T-helper 17 cell (primary cell): ENCODE data around the gene TEX29. TPM values are rescaled to one million over a fixed set of nuclear protein-coding genes. Genes with fewer than 3 reads are reported as not detected.

Source experiments
- ATAC-seq: fragments of 150-1000 bp; cut with Tn5 transposase; 2 replicates; pipeline ENCODE4 v1.10.0; 2021; ENCODE audit warnings: mild to moderate bottlenecking, moderate library complexity
- DNase-seq, 3 donors: peaks; one replicate each; pipeline versions ENCODE4 v3.0.0 to v3.0.0-alpha.2; 2020 to 2021
- H3K9me3 ChIP-seq: one replicate; pipeline ENCODE4 v1.7.0; 2013; ENCODE audit warnings: low read length, mild to moderate bottlenecking; ENCODE audit not compliant: control insufficient read depth, poor library complexity, severe bottlenecking
- H3K27ac Mint-ChIP-seq: one replicate; pipeline ENCODE4 v1.8.0; 2022; ENCODE audit warnings: mild to moderate bottlenecking, moderate library complexity, mixed read lengths
- H3K27me3 Mint-ChIP-seq: one replicate; pipeline ENCODE4 v1.8.0; 2022; ENCODE audit warnings: mixed read lengths
- H3K36me3 Mint-ChIP-seq: one replicate; pipeline ENCODE4 v1.8.0; 2022; ENCODE audit warnings: low read depth, mixed read lengths
- H3K4me1 Mint-ChIP-seq: one replicate; pipeline ENCODE4 v1.8.0; 2022; ENCODE audit warnings: mild to moderate bottlenecking, mixed read lengths
- H3K4me3 Mint-ChIP-seq: one replicate; pipeline ENCODE4 v1.8.0; 2022; ENCODE audit warnings: mild to moderate bottlenecking, moderate library complexity, mixed read lengths
- total RNA-seq, 4 donors: library from RNA in 2 of 4; stranded (reverse) in 2 of 4; gene quantifications; one replicate each; pipeline ENCODE4 v1.2.3 and lab custom pipeline; 2022 to 2026

Gene TEX29
- total RNA-seq, 2 donors from 2014 or later: not detected

DNA sequence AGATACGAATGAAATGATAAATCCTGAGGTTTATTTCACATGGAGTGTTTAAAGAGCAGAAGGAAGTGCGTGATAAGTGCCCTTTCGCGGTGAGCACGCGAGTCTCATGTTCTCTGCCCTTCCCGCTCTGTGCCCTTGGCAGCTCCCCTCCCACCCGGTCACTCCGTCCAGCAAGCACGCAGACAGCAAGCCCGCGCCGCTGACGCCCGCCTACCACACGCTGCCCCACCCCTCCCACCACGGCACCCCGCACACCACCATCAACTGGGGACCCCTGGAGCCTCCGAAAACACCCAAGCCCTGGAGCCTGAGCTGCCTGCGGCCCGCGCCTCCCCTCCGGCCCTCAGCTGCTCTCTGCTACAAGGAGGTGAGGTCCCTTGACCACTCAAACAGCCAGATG lies 37.4 kb upstream of the TEX29 start:
- peaks cover 14% of the 10 kb centered on the region for H3K36me3 Mint-ChIP-seq
- ATAC-seq (no peak), DNase-seq (no peak)
- no peak overlapping the region for H3K27ac Mint-ChIP-seq
- H3K4me1 Mint-ChIP-seq: peaks cover 6% of the 10 kb centered on the region
- H3K4me3 Mint-ChIP-seq: no peak overlapping the region
- no peaks in the 10 kb centered on the region for H3K9me3 ChIP-seq
- no peaks in the 10 kb centered on the region for H3K27me3 Mint-ChIP-seq

DNA sequence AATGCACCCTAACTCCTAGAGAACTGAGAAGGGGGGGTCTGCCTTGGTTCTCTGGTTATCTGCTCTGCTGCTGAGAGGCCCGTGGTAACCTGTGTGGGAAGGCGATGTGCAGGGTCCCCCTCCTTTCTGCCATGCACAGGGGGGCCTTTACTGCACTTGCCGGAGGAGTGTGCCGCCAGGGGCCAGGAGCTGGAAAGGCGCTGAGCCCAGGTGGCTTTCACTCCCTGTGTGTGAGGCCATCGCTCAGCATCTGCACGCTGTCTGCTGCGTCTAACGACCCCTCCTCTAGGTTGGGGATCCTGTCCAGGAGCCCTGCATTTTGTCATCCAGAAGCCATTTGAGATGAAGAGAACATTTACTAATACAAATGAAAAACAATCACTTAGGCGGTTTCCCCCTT lies 37.0 kb upstream of the TEX29 start:
- peaks cover 5% of the 10 kb centered on the region for H3K4me1 Mint-ChIP-seq
- H3K27ac Mint-ChIP-seq: no peak overlapping the region
- ATAC-seq (no peak), DNase-seq (no peak)
- no peaks in the 10 kb centered on the region for H3K9me3 ChIP-seq
- no peaks in the 10 kb centered on the region for H3K27me3 Mint-ChIP-seq
- H3K36me3 Mint-ChIP-seq: peaks cover 14% of the 10 kb centered on the region
- H3K4me3 Mint-ChIP-seq: no peak overlapping the region

DNA sequence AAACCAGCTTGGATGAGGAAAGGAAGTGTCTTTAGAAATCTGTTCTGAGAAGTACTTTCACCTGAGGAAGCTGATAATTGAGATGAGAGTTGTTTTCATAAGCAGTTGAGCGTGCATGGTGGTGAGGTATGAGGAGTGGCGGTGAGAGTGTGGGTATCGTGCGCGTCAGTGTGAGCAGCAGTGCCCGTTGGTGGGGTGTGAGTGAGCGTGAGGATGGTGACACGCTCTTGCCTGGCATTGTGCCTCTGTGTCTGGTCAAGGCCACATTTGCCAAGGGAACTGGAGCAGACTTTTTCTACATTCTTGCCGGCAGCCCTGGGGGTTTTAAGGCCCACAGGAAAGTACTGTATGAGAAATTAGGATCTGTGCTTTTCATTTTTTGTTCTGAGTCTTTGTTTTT lies 36.5 kb upstream of the TEX29 start:
- DNase-seq (no peak), ATAC-seq (no peak)
- Mint-ChIP-seq H3K27me3 (no peaks in the 10 kb centered on the region), H3K4me3 (no peak overlapping the region), H3K27ac (no peak overlapping the region), H3K4me1 (peaks cover 5% of the 10 kb centered on the region), H3K36me3 (peaks cover 14% of the 10 kb centered on the region)
- H3K9me3 ChIP-seq: no peaks in the 10 kb centered on the region

DNA sequence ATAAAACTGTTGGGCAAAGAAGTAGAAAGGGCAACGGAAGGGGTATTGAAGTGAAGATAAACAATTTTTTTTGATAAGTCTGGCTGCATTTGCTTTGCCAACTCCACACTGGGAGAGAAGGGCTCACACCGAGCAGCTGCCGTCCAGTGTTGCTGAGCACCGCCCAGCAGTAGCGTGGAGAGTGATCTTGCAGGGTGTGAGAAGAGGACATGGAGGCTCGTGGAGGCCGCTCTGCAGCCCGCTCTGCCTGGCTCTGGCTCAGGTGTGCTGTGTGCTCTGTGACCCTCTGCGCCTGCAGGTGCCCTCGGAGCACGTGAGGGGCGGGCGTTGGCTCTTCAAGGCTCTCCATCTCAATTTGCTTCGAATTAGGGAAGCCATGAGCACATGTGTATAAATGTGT lies 35.9 kb upstream of the TEX29 start:
- H3K27ac Mint-ChIP-seq: no peak overlapping the region
- DNase-seq (no peak), ATAC-seq (no peak)
- peaks cover 14% of the 10 kb centered on the region for H3K36me3 Mint-ChIP-seq
- H3K9me3 ChIP-seq: no peaks in the 10 kb centered on the region
- no peaks in the 10 kb centered on the region for H3K27me3 Mint-ChIP-seq
- H3K4me1 Mint-ChIP-seq: peaks cover 5% of the 10 kb centered on the region
- H3K4me3 Mint-ChIP-seq: no peak overlapping the region

DNA sequence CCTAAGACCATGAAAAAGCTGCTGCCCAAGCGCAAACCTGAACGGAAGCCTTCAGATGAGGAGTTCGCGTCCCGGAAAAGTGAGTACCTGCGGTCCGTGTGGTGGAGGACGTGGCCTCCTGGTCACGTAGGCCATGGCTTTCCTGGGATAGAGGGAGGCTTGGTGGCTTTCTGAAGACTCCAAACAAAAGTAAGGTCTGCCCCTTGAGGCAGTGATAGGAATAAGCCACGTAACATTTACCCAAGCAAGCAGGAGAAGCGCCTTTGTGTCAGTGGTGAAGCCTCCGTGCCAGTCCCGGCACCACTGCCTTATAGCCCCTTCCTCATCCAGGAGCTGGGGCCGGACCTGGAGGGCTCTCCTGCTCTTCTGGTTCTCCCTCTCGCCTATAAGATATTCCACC lies 34.3 kb upstream of the TEX29 start:
- no peaks in the 10 kb centered on the region for H3K27me3 Mint-ChIP-seq
- peaks cover 5% of the 10 kb centered on the region for H3K4me1 Mint-ChIP-seq
- H3K27ac Mint-ChIP-seq: no peak overlapping the region
- H3K36me3 Mint-ChIP-seq: peaks cover 15% of the 10 kb centered on the region
- DNase-seq (no peak), ATAC-seq (no peak)
- no peak overlapping the region for H3K4me3 Mint-ChIP-seq
- no peaks in the 10 kb centered on the region for H3K9me3 ChIP-seq

DNA sequence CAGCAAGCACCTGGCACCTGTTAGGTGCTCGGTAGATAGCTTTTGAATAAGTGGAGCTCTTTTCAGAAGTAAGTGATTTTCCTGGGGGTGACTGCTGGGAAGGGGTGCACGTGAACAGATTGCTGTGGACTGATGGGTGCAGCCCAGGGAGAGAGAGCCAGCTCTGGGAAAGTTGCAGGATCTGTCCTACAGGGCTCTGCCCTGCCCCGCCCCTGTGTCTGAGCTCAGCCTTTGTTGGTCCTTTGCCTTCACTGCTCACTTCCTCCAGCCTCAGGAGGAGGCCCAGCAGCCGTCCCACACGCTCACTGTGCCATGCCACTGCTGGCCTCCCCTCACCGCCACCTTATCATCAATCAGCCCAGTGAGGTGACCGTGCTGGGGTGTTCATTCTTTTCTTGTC lies 33.7 kb upstream of the TEX29 start:
- ATAC-seq: no peak
- DNase-seq: no peak
- Mint-ChIP-seq H3K4me1 (peaks cover 5% of the 10 kb centered on the region), H3K27me3 (no peaks in the 10 kb centered on the region), H3K27ac (no peak overlapping the region), H3K36me3 (peaks cover 15% of the 10 kb centered on the region), H3K4me3 (no peak overlapping the region)
- no peaks in the 10 kb centered on the region for H3K9me3 ChIP-seq

DNA sequence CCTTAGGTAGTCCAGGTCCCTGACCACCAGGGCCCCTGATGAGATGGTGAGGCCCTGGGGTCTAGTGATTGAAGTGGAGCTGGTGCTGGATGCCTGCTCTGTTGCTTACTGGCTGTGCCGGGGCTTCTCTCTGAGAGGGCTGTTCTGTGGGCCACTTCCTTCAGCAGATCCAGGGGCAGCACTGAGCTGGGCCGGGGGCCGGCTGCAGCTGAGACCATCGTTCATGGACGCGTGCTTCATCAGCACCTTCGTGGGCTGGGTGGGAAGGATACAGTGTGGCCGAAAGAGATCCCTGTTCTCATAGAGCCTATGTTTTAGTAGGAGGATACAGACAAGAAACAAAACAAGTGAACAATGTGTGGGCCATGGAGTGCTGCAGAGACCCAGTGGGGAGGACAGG lies 33.2 kb upstream of the TEX29 start:
- ATAC-seq (no peak), DNase-seq (no peak)
- Mint-ChIP-seq H3K27ac (no peak overlapping the region), H3K4me3 (no peak overlapping the region), H3K4me1 (peaks cover 9% of the 10 kb centered on the region), H3K27me3 (no peaks in the 10 kb centered on the region), H3K36me3 (peaks cover 19% of the 10 kb centered on the region)
- H3K9me3 ChIP-seq: no peaks in the 10 kb centered on the region

DNA sequence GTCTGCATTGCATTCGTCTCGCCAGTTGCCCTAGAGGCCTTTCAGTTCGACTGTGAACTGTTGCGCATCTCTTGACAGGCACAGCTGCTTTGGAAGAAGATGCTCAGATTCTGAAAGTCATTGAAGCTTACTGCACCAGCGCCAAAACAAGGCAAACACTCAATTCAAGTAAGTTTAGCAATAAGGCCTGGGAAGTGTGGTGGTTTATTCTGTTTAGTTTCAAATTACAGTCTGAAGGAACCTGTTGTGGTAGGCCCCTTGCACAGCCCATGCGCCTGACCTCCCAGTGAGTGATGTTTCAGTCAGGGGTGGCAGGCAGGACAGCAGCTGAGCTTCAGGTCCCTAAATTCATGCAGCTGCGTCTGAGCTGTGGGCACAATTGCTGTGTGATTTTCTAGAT lies 32.2 kb upstream of the TEX29 start:
- peaks cover 13% of the 10 kb centered on the region for H3K4me1 Mint-ChIP-seq
- no peak overlapping the region for H3K27ac Mint-ChIP-seq
- ATAC-seq (no peak), DNase-seq (no peak)
- H3K9me3 ChIP-seq: no peaks in the 10 kb centered on the region
- no peaks in the 10 kb centered on the region for H3K27me3 Mint-ChIP-seq
- H3K4me3 Mint-ChIP-seq: no peak overlapping the region
- peaks cover 20% of the 10 kb centered on the region for H3K36me3 Mint-ChIP-seq

DNA sequence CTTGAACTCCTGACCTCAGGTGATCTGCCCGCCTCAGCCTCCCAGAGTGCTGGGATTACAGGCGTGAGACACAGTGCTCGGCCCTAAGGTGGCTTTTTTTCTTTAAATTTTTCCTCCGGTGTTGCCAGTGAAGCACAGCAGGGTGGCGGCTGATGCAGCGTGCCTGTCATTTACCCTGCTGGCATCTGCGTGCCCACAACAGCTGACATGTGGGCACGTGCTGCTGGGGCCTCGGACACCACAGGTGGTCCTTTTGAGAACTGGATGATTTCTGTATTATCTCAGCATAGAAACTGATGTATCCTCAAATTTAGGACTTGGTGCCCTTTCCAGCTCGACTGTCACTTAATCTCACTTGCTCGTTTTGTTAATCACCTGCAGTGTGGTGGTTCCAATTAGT lies 31.2 kb upstream of the TEX29 start:
- Mint-ChIP-seq H3K4me3 (no peak overlapping the region), H3K27me3 (no peaks in the 10 kb centered on the region)

DNA sequence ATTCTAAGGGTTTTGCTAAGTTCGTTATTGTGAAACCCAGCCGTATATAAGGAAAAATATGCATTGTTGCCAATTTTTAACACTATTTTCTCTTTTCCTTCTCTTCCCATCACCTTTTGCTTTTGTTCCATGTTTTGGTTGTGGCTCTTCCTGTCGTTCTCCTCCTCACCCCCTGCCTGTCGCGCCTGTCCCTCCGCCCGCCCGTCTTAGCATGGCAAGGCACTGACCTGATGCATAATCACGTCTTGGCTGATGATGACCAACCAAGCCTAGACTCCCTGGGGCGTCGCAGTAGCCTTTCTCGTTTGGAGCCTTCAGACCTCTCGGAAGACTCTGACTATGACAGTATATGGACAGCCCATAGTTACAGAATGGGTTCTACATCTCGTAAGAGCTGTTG lies 28.5 kb upstream of the TEX29 start:
- no peaks in the 10 kb centered on the region for H3K9me3 ChIP-seq
- H3K27ac Mint-ChIP-seq: peak overlapping the region; percentile 8
- peaks cover 7% of the 10 kb centered on the region for H3K36me3 Mint-ChIP-seq
- H3K4me1 Mint-ChIP-seq: peaks cover 33% of the 10 kb centered on the region
- ATAC-seq (no peak), DNase-seq (no peak)
- H3K4me3 Mint-ChIP-seq: no peak overlapping the region
- no peaks in the 10 kb centered on the region for H3K27me3 Mint-ChIP-seq

More for the DNA sequence above, 31.2 kb upstream of the TEX29 start:
- peaks cover 15% of the 10 kb centered on the region for H3K4me1 Mint-ChIP-seq
- peaks cover 13% of the 10 kb centered on the region for H3K36me3 Mint-ChIP-seq
- H3K9me3 ChIP-seq: no peaks in the 10 kb centered on the region
- H3K27ac Mint-ChIP-seq: peak overlapping the region; percentile 2
- no peak for DNase-seq
- no peak for ATAC-seq

DNA sequence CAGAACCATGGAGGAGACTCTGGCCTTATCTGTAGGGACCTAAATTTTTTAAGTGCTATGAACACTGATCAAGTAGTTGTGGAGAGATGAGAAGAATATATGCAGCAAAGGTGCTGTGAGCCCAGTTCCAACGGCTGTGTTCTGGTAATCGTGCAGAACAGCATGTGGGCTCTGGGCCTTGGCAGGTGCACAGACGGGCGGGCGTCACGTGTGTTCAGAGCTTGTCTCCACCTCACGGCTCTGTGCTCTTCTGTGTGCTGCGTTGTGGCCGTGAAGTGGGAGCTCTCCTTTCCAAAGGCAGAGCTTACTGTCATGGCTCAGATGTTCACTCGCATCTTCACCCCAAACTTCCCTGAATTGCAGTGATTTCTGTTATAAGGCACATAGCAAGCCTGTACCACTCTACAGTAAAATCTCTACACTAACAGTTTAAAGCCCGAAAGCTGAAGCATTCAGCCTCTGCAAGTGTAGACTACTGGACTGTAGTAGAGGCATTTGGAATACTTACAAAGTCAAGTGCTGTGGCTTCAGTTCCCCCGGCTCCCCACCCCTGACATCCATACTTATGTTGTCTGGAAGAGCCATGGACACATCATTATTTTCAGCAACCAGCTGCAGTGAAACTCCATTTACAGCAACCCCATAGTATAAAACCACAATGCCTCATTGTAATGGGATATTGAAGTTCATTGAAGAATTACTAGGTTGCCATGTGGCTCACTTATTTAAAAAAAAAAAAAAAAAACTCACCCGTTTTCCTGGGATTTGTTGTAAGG lies 27.5 kb upstream of the TEX29 start:
- DNase-seq: no peak
- no peaks in the 10 kb centered on the region for H3K9me3 ChIP-seq
- Mint-ChIP-seq H3K27ac (peak overlapping the region; percentile 8), H3K4me1 (peaks cover 33% of the 10 kb centered on the region), H3K27me3 (no peaks in the 10 kb centered on the region), H3K36me3 (peaks cover 7% of the 10 kb centered on the region), H3K4me3 (no peak overlapping the region)
- ATAC-seq: no peak

DNA sequence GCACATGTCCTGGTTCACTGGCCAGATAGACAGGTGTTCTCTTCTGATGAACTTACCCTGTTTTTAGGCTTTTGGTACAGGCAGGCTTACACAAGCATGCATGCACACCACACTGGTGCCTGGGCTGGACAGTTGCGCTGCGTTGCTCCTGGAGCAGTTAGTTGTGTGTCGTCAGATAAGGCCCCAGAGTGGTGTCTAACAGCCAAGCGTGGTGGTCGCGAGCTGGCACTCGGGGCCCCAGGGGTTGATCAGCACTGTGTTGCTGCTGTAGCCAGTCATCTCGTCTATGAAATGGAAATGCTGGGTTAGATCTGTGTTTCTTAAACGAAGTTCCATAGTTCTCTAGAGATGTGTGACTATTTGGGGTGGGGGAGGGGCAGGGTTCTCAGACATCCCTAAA lies 24.6 kb upstream of the TEX29 start:
- no peaks in the 10 kb centered on the region for H3K27me3 Mint-ChIP-seq
- H3K4me3 Mint-ChIP-seq: peak overlapping the region; percentile 32
- peaks cover 5% of the 10 kb centered on the region for H3K36me3 Mint-ChIP-seq
- ATAC-seq: no peak
- no peaks in the 10 kb centered on the region for H3K9me3 ChIP-seq
- no peak for DNase-seq
- H3K4me1 Mint-ChIP-seq: peaks cover 33% of the 10 kb centered on the region
- H3K27ac Mint-ChIP-seq: peak overlapping the region; percentile 34

DNA sequence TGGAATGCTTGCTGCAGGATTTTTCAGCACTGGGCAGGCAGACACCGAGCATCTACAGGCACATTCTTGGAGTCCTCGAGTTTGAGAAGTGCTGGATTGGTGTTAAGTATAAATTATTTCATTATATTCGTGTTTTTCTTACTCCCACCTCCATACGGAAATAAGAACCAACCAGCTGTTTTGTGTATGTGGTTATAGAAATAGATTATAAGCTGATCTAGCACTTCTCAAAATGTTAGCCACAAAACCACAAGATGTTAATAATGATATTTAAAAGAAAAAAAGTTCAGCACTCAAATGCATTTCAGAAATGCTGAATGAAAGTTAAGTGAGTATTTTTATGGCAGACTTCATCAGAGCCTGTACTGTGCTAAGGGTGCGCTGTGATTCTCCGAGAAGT lies 24.0 kb upstream of the TEX29 start:
- peaks cover 33% of the 10 kb centered on the region for H3K4me1 Mint-ChIP-seq
- no peak overlapping the region for H3K4me3 Mint-ChIP-seq
- ATAC-seq (peak; percentile 20), DNase-seq (no peak)
- H3K9me3 ChIP-seq: no peaks in the 10 kb centered on the region
- peaks cover 5% of the 10 kb centered on the region for H3K36me3 Mint-ChIP-seq
- H3K27ac Mint-ChIP-seq: peak overlapping the region; percentile 14
- H3K27me3 Mint-ChIP-seq: no peaks in the 10 kb centered on the region

DNA sequence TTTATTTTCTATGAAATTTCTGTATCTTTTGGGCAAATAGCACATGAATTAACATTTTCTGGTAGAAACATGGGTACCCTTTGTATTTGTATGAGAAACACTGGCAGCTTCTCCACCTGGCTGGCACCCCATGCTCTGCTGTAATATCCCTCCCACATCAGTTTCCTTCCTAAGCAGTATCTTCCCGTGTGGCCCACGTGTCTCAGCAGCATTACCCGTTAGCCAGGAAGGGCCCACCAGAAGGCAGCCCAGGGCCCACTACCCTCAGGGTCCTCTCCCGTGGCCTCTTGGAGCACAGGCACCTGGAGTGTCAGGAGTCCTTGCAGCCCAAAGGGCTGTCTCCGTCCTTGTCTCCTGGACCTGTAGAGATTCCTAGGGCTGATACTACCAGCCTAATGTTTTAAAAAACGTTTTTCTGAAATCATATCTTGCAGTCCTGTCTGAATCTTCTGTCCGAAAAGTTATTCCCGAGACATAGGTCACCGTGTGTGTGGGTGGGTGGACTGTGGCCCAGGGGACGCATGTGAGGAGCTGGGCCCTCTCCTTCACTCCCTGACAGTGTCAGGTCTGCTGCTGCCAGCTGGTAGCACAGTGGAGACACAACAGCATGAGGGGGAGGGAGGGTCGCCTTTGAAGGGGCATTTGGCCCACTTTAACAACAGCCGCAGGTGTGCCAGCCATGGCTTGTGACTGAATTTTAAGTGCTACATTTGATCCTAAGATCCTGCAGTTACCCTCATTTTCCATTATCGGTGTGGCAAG lies 22.0 kb upstream of the TEX29 start:
- Mint-ChIP-seq H3K27me3 (no peaks in the 10 kb centered on the region), H3K4me3 (no peak overlapping the region), H3K27ac (no peak overlapping the region), H3K36me3 (peaks cover 5% of the 10 kb centered on the region), H3K4me1 (peaks cover 25% of the 10 kb centered on the region)
- DNase-seq (no peak), ATAC-seq (no peak)
- H3K9me3 ChIP-seq: no peaks in the 10 kb centered on the region
